ENCODE data around the gene SUN1. TPM values are rescaled to one million over a fixed set of nuclear protein-coding genes. Genes with fewer than 3 reads are reported as not detected.

SUN1 gene
- total RNA-seq, 1 donor from 2014 or later, result 127 TPM

- intact Hi-C loops (cut with DNase I), result no loop called here
- no peak for TF ChIP-seq CTCF (IDR thresholded peaks at IDR 0.05)
- peaks cover 21% of the 10 kb centered on the region for H3K36me3 ChIP-seq
- no peak overlapping the region for H3K27ac ChIP-seq
- no peaks in the 10 kb centered on the region for H3K9me3 ChIP-seq
- peak; percentile 29 for ATAC-seq
- H3K27me3 ChIP-seq, result no peaks in the 10 kb centered on the region
- peaks cover 12% of the 10 kb centered on the region for H3K4me1 ChIP-seq
- no peak for DNase-seq
- no peak overlapping the region for H3K4me3 ChIP-seq
Measured at GRCh38 chr7:883055-884021, 51.1 kb downstream of the SUN1 start.

GRCh38 chr7:884191-885003 is 52.1 kb downstream of the SUN1 start:
- no peak for TF ChIP-seq CTCF (IDR thresholded peaks at IDR 0.05)
- H3K27me3 ChIP-seq, result no peaks in the 10 kb centered on the region
- H3K36me3 ChIP-seq, result peaks cover 29% of the 10 kb centered on the region
- DNase-seq, result no peak
- H3K4me1 ChIP-seq, result peaks cover 3% of the 10 kb centered on the region
- intact Hi-C loops (cut with DNase I), result no loop called here
- ATAC-seq, result no peak
- H3K4me3 ChIP-seq, result no peak overlapping the region
- no peak overlapping the region for H3K27ac ChIP-seq
- H3K9me3 ChIP-seq, result no peaks in the 10 kb centered on the region

- no peak for ATAC-seq
- Histone ChIP-seq H3K9me3 (no peaks in the 10 kb centered on the region), H3K27me3 (no peaks in the 10 kb centered on the region), H3K27ac (no peak overlapping the region), H3K4me1 (peaks cover 3% of the 10 kb centered on the region), H3K36me3 (peaks cover 29% of the 10 kb centered on the region), H3K4me3 (no peak overlapping the region)
- no peak for DNase-seq
- intact Hi-C loops (cut with DNase I), result no loop called here
- no peak for TF ChIP-seq CTCF (IDR thresholded peaks at IDR 0.05)
Measured at GRCh38 chr7:885261-885892, 53.1 kb downstream of the SUN1 start.

GRCh38 chr7:885893-886625 is 53.8 kb downstream of the SUN1 start:
- Histone ChIP-seq H3K27me3 (no peaks in the 10 kb centered on the region), H3K9me3 (no peaks in the 10 kb centered on the region), H3K4me3 (no peak overlapping the region), H3K36me3 (peaks cover 35% of the 10 kb centered on the region), H3K27ac (no peak overlapping the region), H3K4me1 (peaks cover 3% of the 10 kb centered on the region)
- no peak for TF ChIP-seq CTCF (IDR thresholded peaks at IDR 0.05)
- no peak for DNase-seq
- intact Hi-C loops (cut with DNase I), result no loop called here
- ATAC-seq, result no peak

Data from upper lobe of right lung (tissue), 1 donor.